DMS153 (cell line): ENCODE data around the gene UNC45B.
"Not testable (repeated sequence)": the region's sequence is repeated elsewhere in the genome, so short reads cannot be mapped to it uniquely, and the experiment has no call there.

Source experiments
- DNase-seq: peaks from one replicate; lab custom pipeline; 2025; lab: John Stamatoyannopoulos, UW

The UNC45B gene, protein sequence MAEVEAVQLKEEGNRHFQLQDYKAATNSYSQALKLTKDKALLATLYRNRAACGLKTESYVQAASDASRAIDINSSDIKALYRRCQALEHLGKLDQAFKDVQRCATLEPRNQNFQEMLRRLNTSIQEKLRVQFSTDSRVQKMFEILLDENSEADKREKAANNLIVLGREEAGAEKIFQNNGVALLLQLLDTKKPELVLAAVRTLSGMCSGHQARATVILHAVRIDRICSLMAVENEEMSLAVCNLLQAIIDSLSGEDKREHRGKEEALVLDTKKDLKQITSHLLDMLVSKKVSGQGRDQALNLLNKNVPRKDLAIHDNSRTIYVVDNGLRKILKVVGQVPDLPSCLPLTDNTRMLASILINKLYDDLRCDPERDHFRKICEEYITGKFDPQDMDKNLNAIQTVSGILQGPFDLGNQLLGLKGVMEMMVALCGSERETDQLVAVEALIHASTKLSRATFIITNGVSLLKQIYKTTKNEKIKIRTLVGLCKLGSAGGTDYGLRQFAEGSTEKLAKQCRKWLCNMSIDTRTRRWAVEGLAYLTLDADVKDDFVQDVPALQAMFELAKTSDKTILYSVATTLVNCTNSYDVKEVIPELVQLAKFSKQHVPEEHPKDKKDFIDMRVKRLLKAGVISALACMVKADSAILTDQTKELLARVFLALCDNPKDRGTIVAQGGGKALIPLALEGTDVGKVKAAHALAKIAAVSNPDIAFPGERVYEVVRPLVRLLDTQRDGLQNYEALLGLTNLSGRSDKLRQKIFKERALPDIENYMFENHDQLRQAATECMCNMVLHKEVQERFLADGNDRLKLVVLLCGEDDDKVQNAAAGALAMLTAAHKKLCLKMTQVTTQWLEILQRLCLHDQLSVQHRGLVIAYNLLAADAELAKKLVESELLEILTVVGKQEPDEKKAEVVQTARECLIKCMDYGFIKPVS

DNA sequence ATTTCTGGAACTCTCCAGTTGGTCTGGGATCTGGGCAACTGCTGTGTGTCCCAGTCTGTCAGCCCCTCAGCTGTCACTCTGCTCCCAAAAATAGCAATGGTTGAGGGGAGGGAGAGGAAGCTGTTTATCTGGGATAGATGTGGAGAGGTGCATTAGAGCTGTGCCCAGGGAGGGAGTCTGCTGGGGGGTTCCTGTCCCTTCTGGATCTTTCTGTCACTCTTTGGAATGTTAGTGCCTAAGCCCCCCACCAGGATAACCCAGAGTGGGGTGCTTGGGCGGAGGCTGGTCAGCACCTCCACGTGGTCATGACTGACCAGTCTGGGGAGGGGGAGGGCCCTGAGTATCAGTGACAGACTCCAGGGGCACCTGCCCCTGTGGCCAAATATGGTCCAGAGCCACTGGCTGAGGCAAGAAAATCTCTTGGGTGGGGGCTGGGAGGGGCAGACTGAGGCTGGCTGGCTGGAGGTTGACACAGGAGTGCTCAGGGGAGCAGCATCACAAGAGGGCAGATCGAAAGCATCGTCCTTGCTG is at the start of gene UNC45B:
Gene UNC45B, plus strand, starts transcription at position 443 of the 531 bp plus-strand sequence. CDS start 447 bp downstream, outside the sequence.
- DNase-seq: no peak

DNA sequence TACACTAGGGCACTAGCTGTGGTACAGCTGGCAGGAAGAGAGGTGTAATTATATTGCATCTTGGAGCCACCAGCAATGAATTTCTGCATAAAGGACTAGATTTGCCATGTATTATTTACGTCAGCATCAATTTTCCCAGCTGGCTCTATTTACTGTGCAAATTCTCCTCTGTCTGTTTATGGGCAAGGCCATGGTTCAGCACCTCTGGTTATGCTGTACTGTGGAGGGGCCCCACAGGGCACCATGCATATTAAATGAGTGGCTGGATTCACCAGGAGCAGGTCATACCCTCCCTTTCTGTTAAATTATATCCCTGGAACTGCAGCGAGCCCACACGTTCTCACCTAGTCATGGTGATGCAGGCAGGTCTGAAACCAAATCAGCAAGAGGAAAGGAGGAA is 47.7 kb upstream of the UNC45B start:
- no peak for DNase-seq

DNA sequence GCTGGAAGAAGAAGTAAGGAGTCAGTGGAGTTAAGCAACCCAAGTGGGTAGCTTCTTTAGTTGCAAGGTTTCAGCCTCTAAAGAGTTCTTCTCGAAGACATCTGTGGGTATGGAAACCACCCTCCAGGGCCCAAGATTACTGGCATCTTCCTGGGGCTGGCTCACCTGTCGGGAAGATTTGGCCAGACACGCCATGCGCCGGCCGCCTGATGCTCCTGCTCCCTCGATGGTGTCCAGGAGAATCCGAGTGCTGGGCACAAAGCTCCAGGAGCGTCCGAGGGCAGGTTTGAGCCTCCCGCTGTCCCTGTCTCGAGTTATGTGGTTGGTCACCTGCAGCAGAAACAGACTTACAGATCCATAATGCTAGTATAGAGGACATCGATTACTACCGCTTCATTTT is 46.6 kb upstream of the UNC45B start:
- no peak for DNase-seq

DNA sequence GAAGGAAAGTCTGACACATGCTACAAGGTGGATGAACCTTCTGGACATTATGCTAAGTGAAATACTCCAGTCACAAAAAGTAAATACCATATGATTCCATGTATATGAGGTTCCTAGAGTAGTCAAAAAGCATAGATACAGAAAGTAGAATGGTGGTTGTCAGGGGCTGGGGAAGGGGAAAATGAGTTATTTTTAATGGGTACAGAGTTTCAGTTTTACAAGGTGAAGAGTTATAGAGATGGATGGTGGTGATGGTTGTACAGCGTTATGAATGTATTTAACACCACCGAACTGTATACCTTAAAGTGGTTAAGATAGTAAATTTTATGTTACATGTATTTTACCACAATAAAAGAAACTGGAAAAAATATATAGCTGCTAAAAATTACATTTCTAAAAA is 45.9 kb upstream of the UNC45B start:
- DNase-seq: no peak

DNA sequence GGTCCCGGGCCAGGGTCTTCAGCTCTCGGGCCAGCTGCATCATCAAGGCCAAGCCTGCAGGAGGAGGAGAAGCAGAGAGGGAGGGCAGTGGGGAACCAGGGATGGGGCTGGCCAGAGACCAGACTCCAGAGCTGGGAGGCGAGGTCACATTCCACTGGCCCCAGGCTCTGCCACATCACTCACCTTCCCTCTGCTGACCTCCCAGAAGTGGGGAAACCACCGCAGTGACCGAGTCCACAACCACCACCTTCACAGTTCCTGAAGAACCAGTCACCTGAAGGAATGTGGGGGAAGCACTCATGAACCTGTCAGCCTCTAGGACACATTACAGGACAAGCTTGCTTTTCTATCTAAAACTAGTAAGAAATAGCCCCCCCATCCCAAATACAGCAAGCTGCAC is 44.3 kb upstream of the UNC45B start:
- no peak for DNase-seq

DNA sequence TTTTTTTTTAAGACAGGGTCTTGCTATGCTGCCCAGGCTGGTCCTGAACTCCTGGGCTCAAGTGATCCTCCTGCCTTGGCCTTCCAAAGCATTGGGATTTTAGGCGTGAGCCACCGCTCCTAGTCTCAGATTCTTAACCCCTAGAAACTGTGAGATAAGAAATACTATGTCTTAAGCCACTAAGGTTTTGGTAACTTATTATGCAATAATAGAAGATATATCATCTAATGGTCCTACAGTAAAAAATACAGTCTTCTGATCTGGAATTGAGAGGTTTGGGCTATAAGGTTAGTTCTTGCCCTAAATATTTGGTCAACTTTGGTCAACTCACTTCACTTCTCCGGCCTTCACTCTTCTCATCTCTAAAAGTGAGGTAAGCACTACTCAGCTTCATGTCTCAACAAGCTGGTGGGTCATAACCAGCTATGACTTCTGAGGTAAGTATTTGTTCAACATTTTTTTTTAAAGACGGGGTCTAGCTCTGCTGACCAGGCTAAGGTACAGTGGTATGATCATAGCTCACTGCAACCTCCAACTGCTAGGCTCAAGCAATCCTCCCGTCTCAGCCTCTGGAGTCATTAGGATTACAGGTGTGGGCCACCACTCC is 42.7 kb upstream of the UNC45B start:
- no peak for DNase-seq

DNA sequence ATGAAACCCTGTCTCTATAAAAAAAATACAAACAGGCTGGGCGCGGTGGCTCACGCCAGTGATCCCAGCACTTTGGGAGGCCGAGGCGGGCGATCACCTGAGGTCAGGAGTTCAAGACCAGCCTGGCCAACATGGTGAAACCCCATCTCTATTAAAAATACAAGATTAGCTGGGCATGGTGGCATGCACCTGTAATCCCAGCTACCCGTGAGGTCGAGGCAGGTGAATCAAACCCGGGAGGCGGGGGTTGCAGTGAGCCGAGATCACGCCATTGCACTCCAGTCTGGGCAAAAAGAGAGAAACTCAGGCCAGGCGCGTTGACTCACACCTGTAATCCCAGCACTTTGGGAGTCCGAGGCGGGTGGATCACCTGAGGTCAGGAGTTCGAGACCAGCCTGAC is 36.8 kb upstream of the UNC45B start:
- not testable (repeated sequence) for DNase-seq

DNA sequence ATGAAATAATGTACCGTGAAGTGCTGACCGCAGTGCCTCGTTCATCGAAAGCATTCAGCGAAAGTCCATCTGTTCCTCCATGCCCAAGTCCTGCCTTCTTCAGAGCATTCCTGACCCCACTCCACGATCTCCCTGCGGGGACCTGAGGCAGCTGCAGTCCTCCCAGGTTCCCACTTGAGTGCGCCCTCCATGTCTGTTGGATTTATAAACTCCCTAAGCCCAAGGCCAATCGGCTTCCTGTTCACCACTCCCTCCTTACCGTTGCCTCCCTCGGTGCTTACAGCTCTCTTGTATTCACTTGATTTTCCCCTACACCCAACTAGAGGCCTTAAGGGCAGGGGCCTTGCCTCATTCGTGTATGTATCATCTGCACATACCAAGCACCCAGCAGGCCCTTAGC is 30.8 kb upstream of the UNC45B start:
- DNase-seq: no peak

DNA sequence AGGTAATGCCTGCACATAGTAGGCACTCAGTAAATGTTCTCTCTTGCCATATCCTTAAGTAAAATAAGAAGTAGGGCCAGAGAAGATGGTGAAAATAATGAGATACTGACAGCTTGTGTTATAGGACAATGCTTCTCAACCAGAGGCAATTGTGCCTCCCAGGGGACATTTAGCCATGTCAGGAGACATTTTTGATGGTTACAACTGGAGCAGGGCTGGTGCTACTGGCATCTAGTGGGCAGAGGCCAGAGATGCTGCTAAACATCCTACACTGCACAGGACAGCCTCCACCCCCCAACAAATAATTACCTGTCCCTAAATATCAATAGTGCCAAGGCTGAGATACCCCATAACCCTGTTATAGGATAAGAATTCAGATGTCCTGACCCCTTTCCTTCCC is 29.6 kb upstream of the UNC45B start:
- no peak for DNase-seq

DNA sequence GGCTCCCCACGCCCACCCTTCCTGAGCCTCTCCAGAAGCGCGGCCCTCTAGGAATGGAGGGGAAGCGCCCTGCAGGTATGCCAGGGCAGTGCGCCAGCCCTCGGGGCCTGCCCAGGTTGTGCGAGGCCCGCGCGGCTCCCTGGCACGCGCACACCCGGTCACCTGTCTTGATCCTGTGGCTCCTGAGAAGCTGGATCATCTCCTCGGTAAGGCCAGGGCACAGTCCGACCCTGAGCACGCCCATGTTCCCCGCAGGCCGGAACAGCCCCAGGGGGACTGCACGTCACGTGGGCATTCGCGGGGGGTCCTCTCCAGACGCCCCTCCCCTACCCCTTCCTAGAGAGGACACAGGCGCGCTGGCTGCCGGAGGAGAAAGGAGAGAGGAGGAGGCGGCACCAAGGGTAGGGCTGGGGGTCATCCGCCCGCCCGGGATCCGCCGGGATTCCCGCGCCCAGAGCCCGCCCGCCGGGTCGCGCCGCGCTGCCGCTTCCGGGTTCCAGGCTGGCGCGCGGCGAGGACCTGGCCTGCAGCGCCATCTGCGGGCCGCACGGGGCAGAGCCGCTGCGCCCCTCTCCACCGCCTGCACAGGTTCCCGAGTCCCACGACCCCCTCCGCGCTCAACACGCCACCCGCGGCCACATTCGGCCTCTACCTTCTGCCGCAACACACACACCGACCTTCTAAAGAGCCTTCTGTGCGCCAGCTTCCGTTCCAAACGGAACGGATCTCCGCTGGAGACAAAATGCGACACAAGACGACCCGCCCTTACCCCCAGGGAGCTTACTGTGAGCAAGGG is 28.0 kb upstream of the UNC45B start, which contains the start of gene RAD51D:
Gene RAD51D, minus strand, starts transcription at position 491 of the 796 bp plus-strand sequence. Its CDS starts 247 bp downstream, at position 244.
- DNase-seq: peak; percentile 64

DNA sequence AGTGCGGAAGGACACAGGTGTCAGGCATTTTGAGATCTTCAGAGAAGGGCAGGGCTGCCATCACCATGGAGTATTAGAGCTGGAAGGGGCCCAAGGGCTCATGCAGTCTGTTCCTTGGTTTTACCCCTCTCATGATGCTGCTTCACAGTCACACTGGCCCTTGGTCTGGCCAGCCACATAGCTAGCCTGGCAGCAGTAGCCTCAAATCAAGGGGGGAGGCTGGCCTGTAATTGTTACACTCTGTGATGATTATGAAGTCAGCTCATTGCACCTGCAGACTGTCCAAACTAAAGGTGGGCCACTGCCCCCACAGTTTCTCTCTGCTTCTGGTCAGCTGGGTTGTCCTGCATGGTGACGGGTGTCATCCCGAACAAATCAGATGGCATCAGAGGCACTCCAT is 26.3 kb upstream of the UNC45B start, which contains the start of gene FNDC8:
Gene FNDC8, plus strand, starts transcription at position 301 of the 400 bp plus-strand sequence. Its CDS starts 79 bp downstream, at position 380.
- no peak for DNase-seq

DNA sequence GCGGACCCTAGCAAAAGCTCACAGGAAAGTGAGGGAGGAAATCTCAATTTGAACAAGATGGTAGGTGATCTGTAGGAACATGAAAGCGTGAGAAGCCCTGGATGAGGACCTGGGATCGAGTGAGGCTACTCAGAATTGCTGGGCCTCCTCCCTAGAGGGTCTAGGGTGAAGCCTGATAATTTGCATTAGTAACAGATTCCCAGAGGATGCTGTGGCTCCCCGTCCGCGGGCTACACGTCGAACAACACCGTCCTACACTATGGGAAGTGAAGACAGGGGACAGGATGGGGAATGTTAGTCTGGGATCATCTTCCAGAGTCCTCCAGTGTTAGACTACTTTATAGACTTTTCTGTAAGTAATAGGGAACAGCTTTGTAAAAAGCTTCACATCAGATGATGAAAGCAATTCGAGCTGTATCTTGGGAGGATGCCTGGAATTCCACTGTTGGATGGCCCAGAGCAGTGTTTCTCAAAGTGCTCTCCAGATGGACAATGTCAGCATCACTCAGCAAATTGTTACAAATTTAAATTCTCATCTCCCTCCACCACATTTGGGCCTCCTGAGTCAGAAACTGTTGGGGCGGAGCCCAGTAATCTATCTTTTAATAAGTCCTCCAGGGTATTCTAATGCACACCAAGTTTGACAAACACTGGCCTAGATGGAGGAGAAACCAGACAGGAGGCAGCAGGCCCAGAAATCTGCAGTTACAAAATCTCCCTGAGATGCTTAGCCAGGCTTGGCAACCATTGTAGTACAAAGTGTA is 19.7 kb upstream of the UNC45B start:
- no peak for DNase-seq

DNA sequence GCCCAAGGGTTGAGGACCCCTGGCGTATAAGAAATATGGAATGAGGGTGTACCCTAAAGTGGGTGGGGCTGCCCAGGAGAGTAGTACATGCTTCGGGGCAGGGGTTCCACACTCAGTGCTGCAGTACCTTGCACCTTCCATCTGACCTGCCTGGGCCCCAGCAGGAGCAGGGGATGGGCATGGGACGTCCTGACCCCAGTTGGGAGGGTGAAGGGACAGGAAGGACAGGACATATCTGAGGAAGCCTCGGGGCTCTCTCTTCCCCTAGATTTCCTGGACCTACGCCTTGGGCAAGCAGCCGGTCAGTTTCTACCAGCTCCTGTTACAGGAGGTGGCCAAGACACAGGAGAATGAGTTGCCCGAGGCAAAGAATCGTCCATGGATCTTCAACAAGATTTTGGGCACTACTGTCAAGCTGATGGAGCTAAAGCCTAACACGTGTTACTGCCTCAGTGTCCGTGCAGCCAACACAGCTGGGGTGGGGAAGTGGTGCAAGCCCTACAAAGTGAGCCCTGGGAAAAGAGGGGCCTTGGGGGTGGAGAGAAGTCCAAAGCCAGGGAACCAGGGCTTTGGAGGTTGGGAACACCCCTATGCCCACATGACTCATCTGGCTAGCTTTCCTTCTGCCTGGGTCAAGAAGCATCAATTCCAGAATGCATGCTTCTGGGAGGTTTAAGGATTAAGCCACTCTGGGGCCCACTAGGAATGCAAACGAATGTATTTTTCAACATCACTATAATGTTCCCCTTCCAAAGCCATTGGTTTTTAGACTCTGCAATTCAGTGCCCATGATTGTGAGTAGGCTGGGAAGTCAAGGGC is 18.3 kb upstream of the UNC45B start:
- DNase-seq: no peak

DNA sequence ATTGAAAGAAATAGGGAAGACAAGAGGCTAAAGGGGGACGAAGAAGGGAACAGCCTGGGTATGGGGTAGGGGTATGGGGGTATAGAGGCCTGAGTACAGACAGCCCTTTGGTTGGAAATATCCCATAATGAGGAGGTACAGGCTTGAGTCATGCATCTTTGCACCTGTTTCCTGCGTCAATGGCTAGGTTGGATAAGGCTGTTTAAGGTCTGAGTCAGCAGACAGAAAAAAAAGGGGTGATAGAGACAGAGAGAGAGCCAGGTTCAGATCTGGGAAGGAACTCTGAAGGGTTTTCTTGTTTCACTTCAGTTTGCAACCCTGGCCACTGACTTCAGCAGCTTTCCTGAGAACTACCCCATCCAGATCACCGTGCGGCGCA is 17.7 kb upstream of the UNC45B start:
- no peak for DNase-seq

DNA sequence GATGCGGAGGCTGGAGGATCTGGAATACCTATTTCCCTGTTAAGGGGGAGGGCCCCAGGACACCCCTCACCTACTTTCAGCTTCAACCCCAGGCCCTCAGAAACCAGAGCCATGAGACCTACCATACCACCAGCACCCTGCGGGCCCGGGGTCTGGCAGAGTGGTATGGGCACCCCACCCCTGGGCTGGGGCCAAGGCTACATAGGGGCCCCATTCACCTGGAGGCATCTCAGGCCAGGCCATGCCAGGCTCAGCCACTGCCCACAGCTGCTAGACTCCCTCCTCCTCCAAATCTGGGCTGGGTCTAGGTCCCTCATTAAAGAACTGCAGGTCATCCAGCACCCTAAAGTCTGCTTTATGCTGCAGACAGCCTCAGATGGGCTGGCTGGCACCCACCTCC is 17.2 kb upstream of the UNC45B start:
- no peak for DNase-seq

DNA sequence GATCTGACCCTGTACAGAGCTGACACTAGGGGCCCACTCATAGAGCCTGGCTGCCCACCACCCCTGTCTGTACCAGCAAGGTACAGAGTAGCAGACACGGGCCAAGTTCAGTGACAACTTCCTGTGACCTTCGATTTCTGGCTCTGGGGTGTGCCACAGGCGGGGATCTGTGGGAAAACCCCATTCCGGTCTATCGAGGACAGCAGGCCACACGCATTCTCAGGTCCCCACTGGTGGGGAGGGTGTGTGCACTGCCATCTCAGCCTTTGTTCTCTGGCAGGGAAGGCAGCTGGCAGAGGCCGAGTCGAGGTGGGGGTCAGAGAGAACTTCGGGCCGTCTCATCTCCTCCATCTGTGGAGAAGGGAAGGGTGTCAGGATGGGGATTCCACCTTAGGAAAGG is 15.5 kb upstream of the UNC45B start:
- DNase-seq: no peak

DNA sequence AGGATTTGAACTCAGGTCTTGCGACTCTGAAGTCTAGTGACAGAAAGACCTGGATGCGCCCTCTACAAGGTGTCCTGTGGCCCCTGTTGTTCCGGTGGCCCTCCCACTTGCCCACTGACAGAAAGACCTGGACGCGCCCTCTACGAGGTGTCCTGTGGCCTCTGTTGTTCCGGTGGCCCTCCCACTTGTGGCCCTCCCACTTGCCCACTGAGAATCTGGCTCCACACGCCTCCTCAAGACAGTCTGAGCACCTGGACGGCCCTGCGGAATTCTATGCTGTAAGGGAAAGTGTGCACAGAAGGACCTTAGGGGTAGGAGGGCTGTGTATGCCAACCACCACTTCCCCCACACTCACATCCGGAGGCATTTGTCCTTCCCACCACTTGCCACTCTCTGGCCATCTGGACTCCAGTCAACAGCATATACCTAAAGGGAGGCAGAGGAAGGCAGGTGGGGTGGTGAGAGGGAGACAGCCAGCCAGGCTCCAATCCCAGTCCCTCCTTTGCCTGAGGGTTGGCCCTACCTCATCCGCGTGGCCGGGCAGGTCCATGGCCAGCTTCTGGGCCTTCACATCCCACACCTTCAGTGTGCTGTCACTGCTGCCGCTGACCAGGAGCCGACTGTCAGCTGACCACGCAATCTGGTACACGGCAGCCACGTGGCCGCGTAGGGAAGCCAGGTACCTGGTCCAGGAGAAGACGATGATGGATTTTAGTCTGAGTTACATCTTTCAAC is 14.6 kb upstream of the UNC45B start:
- DNase-seq: no peak

DNA sequence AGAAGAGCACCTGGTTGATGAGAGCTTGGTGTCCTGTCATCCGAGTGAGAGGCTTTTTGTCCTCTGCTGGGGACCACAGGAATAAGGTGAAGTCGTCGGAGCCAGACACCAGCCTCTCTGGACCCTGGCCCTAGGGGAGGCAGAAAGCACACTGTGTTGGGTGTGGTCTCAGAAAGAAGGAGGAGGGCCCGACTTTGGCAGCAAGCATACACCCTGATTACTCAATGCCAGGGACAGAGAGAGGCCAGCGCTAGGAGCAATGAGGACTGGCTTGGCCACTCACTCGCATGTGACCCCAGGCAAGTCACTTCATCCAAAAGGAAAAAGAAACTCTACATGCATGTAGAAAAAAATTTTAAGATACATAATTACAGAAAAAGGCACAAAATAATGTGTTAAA is 12.3 kb upstream of the UNC45B start:
- no peak for DNase-seq

DNA sequence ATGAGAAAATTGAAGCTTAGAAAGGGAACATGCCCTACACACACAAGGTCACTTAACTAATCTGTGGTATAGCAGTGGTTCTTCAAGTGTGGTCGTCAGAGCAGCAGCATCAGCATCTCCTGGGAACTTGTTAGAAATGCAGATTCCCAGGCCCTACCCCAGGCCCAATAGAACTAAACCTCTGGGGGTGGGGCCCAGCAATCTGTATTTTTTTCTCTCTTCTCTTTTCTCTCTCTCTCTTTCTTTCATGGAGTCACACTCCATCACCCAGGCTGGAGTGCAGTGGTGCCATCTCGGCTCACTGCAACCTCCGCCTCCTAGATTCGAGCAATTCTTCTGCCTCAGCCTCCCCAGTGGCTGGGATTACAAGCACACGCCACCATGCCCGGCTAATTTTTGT is 9.4 kb upstream of the UNC45B start:
- no peak for DNase-seq
